Fibroblast of skin of scalp (primary cell): ENCODE data around the gene TMUB1.

Experiments used
- DNase-seq: peaks from one replicate; pipeline ENCODE4 v3.0.0-alpha.2; 2013

Gene TMUB1

DNA sequence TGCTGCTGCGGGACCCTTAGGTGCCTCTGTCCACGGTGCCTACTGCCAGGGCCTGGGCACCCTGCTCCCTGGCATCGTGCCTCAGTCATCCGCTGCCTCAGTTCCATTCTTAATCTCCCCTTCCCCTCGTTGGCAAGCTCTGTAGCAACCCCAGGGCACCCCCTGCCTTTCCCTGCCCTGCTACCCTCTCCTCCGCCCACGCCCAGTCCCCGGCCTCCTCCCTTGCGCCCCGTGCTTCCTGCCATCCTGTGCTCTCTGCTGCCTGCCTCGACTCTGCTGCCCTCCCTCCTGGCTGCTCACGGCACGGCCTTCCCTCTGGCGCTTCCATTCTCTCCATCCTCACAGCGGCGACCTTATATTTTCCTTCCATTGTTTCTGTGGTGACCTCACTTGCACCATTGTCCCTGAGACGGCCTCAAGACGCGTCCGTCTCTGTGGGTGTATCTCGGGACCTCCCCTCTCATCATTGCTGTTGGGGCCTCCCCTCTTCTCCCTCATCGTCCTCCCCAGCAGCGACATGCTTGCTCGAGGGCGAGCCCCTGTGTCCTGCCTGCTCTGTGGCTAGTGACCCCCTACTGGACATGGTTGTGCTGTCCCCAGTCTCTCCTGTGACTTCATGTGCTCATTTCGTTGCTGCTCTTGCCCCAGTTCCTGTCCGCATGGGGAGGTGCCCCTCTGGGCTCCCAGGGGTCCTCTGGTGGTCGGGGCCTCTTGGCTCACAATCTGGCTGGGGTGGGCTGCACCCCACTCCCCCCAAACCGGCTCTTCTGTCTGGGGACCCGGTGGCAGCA lies 38.3 kb upstream of the TMUB1 start:
- DNase-seq = no peak

DNA sequence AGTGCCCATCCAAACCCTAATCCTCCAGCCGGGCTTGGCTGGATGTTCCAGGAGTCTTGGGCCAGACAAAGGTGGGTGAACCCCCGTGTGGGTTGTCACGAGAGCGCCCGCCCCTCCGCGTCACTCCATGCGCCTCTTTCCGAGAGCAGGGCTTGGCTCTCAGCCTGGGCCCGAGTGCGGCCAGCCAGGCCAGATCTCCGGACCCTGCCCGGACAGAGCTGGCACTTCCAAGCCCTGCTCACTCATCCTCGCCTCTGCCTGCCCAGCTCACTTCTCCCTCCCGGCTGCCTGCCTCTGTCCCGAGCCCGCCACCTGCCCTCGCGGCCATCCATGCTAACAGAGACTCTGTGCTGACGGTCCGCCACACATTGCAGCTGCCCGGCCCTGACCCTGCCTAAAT lies 37.6 kb upstream of the TMUB1 start:
- no peak for DNase-seq

DNA sequence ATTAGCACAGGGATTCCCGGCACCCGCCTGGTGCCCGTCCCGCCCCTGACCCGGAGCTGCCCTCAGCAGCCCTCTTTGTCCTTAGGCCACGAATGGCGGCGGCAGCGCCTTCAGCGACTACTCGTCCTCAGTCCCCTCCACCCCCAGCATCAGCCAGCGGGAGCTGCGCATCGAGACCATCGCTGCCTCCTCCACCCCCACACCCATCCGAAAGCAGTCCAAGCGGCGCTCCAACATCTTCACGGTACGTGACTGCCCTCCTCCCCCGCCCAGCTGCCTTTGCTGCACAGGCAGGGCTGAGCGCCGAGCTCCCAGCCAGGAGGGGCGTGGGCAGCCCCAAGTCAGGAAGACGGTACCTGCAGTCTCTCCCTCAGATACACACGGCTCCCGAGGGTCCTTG lies 36.6 kb upstream of the TMUB1 start:
- DNase-seq = no peak

DNA sequence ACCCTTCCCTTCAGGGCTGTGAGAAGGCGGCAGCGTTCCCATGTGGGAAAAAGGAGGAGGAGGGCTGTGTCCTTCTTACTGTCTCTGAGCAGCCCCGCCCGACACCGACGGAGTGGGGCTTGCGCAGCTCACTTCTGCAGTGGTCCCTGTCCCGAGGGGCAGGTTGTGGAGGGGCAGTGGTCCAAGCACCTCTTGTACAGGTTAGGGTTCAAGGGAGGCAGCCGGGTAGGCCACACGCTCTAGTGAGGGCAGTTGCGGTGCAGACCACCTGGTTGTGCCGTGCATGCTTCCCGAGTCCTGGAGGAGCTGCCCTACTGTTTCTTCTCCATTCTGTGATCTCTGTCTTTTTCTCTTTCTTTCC lies 35.7 kb upstream of the TMUB1 start:
- no peak for DNase-seq

DNA sequence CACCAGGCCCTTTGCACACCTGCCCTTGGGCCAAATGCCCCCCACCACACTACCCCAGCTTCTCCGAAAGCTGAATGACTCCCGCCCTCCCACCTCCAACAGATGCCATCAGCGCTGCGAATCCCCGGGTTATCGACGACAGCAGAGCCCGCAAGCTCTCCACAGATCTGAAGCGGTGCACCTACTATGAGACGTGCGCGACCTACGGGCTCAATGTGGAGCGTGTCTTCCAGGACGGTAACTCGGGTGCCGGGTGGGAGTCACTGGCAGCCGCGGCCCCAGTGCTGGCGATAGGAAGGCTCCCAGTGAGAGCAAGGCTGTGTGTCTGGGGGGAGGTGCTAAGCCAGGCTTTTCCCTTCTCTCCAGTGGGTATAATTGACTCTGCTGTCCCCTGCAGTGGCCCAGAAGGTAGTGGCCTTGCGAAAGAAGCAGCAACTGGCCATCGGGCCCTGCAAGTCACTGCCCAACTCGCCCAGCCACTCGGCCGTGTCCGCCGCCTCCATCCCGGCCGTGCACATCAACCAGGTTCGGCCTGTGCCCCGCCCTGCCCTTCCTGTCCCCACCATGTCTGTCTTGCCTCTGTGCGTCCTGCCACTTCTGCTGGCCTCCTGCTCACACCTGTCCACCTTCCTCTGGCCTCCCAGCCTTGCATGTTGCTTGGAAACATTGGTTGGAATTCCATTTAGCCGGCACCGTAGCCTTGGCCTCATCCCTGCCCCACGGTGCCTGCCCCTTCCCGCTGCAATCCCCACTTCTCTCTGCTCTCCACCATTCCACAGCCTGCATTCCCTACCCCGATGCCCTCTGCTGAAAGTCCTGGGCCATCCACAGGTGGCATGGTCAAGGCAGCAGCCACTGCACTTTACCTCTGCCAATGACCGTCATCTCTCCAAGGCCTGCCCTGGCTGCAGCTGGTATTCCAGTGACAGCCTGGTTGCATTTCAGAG lies 35.1 kb upstream of the TMUB1 start:
- DNase-seq = no peak

DNA sequence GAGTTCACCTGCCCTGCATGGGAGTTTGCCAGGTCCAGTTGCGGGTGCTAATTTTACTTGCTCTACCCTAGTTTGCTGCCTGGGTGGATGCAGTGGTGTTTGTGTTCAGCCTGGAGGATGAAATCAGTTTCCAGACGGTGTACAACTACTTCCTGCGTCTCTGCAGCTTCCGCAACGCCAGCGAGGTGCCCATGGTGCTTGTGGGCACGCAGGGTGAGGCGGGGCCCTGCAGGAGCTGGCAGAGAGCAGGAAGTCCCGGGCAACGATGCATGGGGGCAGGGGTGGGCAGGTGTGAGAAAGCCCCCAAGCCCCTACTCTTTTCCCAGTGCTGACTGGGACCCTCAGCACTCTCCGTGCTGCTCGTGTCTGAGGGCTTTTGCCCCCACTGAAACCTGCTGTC lies 34.3 kb upstream of the TMUB1 start:
- DNase-seq = no peak

DNA sequence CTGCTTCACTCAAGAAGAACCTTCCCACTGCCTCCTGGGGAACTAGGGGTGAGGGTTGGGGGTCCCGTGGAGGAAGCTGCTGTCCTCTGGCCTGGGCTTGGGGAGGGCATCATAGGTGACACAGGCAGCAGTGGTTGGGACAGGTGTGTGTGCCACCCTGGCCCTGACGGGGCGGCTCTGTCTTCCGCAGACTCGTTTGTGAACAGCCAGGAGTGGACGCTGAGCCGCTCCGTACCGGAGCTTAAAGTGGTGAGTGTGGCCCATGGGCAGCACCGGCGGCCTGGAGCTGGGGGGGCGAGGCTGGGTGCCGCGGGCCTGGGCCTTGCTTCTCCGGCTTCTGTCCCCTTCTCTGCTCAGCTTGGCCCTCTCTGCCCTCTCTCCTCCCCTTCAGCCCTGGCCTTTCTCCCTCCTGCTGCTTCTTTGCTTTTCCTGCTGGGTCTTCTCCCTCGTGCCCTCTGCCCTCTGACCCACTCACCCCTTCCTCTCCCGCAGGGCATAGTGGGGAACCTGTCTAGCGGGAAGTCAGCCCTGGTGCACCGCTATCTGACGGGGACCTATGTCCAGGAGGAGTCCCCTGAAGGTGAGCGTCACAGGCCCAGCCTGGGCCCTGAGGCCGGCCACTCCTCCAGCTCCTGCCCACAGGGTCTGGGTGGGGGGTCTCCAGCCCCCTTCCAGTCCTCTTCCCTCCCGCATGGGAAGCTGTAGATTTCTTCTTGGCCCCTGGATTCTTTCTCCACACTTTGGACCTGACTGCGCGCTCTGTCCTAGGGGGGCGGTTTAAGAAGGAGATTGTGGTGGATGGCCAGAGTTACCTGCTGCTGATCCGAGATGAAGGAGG lies 33.5 kb upstream of the TMUB1 start:
- DNase-seq = no peak

DNA sequence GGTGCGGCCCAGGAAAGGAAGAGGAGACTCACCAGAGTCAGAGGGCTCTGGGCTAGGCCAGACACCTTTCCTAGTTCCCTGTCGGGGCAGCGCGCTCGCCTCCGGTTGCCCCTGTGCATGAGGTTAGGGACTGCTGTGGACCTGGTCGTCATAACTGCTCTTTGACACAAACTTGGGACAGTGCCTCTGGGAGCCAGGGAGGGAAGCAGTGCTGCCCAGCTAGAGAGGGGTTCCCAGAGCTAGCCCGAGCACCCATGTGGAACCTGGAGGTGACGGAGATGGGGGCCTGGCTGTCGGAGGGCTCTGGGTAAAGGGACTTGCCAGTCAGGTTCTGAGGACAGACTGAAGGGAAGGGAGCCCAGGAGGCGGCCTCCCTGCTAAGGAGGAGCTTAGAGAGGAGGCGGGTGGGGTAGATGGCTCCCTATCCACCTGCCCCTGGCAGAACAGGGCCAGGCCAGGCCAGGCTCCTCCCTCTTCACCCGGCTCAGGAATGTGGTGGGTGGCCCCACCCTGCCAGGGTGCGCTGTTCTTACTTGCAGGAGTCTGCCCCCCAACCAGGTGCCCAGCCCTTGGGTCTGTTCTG lies 32.6 kb upstream of the TMUB1 start:
- DNase-seq = no peak

DNA sequence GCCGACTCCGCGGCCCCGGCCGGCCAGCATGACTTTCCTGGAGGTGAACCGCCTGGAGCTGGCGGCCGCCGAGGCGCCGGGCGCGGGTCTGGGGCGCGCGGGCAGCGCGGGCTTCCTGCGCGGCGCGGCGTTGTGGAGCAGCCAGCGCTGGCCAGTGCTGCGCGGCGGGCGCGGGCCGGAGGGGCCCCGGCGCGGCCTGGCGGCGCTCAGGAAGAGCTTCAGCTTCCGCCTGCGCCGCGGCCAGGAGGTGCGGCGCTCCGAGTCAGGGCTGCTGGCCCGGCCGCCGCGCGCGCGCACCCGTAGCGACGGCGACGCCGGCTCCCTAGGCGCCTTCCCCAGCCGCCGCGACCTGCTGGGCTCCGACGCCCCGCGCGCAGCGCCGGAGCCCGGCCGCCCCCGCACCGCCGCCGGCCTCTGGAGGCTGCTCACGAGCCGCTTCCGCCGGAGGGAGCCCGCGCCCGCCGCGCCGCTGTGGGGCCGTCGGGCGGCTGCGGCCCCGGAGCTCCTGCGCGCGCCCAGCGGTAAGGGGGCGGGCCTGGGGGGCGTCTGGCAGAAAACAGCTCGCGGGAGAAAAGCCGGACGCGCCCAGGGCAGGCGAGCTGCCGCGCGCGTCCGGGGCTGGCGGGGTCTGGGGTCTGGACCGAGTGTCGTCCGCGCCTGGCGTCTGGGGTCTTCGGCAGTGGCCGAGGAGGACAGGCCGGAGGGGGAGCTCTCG lies 32.0 kb upstream of the TMUB1 start:
- peak; percentile 28 for DNase-seq

DNA sequence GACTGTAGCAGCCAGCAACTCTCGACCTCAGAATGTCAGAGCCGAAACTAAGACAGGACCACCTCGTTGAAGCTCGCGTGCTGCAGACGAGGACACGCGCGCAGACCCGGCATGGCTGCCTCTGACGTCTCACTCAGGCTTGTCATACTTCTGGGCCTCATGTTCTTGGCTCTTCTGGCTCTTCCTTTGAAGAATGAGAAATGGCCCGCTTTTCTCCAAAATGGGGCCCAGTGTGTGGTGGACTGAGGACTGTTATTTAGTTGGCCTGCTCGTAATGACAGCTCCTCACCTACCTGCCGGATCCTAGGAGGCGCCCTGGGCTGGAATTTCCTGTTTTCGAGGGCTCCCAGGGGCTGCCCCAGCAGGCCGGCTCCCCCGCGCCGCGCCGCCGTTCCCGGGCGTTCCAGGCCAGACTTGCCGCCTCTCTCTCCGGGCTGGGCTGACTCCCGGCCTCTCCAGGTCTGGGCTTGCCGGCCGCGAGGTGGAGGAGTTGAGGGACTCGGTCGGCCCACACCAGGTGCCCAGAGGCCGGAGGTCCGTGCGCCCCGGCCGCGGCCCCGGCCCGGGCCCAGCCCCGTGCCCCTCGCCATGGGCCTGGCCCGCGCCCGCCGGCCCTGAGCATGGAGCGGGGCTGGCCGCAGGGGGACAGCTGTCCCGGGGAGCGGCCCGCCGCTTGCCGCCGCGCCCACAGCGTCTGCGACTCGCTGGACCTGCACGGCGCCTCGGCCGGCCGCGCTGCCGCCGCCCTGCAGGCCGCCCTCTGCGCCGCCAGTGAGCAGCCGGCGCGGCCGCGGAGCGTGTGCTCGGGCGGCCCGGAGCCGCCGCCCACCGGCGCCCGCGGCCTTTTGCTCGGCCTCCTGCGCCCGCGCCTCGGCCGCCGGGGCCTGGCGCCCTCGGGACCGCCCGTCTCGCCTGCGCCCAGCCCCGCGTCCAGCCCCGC lies 31.1 kb upstream of the TMUB1 start:
- DNase-seq = no peak

DNA sequence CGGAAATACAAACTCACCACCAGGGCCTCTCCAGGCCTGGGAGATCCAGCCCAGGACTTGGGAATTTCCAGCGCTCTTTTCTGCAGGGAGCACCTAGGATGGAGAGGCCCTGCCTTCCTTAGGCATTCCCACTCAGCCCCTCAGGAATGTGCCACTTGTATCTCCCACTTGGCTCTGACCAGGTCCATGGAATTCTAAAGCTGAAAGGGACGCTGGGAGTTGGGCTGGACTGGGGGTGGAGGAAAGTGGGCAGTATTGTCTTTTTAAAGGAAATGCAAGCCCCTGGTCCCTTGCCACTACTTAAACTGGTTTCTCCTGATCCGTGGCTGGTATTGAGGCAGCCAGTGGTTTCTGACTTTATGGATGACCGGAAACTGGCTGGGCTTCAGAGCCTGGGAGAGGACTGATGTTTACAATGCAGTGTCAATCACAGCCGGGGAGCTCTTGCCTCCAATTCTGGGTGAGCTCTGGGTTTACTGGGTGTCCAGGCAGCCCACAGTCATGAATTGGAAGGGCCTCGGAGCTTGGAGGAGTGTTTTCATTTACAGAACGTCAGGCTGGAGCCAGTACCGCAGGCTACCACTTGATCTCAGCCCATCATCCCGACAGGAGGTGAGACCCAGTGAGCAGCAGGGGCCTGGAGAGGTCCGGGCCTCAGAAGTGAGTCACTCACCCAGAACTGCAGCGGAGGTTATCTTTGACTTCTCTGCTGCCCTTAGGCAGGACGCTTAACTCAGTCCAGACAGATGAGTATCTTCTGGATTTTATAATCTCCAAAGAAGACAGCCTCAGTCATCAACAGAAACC lies 30.3 kb upstream of the TMUB1 start:
- DNase-seq = peak; percentile 93

DNA sequence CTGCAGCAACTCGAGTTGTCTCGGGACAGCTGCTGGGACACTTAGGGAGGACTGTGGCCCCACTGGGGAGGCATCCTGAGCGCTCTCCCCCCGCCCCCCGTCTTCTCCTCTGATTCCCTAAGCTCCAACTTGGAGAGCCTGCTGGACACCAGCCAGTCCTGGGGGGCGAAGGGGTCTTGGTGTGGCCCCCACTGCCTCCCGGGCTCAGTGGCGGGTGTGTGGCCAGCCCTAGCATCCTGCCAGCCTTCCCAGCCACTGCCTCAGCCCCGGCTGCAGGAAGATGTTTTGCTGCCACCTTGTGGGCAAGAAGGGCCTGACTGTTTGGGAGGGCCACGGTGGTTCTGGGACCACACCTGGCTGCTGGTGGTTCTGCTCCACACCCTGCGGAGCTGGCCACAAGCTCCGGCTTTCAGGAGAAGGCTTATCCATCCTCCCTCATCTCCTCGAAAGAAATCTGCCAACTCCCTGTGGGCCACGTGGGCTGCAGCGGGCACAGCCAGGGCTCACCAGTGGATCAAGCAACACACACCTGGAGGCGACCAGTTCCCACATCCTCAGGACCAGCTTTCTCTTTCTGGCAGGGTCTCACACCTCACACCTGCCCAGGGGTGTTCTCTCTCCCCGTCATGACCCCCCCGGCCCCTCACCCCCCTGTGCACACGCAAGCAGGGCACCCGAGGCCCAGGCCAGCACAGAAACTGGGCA lies 27.8 kb upstream of the TMUB1 start:
- peak; percentile 75 for DNase-seq

DNA sequence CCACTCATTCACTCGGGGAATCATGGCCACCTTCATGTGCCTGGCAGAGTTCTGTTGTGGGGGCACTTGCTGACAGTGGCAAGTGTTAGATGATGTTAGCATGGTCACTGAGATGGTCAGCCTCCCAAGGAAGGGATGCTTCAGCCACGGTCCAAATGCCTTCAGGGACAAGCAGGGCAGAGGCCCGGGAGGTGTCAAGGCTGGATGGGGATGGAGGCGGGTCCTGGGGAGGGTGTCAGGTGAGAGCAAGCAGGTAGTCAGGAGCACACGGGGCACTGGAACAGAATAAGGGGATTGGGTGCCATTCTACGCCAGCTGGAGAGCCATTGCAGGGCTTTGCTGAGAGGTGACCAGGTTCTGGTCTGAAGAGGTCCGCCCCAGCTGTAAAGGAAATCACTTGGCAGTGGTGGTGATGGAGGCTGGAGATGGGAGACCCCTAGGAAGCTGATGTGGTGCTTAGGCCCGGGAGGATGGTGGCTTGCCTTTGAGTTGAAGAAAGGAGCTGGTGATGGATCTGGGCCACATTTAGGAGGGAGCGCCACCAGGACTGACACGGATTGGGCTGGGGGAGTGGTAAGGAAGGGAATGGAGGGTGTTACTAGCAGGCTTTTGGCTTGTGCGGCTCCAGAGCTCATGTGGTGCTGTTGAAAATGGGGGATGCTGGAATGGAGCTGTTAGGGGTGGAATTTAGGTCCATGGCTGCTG lies 27.1 kb upstream of the TMUB1 start:
- DNase-seq = no peak

DNA sequence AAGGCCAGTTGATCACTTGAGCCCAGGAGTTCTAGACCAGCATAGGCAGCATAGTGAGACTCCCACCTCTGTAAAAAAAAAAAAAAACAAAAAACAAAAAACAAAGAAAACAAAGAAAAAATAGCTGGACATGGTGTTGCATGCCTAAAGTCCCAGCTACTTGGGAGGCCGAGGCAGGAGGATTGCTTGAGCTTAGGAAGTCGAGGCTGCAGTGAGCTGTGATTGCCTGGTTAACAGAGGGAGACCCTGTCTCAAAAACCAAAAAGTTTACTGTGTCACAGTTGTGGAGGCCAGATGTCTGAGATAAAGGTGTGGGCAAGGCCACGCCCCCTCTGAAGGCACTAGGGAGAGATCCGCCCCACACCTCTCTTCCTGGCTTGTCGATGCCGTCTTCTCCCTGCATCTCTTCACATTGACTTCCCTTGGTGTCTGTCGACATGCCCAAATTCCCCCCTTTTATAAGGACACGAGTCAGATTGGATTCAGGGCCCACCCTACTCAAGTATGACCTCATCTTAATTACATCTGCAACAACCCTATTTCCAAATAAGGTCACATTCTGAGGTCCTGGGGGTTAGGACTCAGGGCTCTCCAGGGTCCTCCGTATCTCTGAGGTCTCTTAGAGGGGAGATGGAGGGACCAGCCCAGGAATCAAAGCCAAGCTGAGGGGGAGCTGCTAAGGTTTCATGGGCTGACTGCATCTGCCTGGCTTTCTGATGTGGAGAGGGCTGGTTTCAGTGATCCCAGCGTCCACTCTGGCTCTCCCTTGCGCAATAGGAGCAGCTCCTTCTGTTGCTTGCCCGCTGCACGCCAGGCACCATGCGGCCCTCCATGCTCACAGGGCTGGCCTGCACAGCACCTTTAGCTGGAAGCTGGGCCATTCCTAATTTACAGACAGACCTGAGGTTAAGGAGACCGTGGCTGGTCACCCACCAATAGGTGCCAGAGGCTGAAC lies 26.1 kb upstream of the TMUB1 start:
- peak; percentile 74 for DNase-seq

DNA sequence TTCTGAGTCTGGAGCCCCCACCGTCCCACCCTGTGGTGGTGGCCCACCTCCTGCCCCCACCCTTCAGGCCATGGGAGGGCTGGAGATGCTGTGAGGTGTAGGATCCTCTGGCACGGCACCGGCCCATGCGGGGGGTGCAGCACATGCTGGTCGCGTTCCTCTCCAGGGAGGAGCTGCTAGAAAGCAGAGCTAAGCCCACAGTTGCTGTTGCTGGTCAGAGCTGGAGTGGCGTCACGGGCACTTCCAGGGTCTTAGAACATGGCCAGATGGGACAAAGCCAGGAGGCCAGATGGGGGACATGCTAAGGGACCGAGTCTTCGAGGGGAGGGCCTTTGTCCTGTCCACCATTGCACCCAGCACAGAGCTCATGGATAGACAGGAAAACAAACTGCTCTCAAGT lies 24.6 kb upstream of the TMUB1 start:
- DNase-seq = no peak

DNA sequence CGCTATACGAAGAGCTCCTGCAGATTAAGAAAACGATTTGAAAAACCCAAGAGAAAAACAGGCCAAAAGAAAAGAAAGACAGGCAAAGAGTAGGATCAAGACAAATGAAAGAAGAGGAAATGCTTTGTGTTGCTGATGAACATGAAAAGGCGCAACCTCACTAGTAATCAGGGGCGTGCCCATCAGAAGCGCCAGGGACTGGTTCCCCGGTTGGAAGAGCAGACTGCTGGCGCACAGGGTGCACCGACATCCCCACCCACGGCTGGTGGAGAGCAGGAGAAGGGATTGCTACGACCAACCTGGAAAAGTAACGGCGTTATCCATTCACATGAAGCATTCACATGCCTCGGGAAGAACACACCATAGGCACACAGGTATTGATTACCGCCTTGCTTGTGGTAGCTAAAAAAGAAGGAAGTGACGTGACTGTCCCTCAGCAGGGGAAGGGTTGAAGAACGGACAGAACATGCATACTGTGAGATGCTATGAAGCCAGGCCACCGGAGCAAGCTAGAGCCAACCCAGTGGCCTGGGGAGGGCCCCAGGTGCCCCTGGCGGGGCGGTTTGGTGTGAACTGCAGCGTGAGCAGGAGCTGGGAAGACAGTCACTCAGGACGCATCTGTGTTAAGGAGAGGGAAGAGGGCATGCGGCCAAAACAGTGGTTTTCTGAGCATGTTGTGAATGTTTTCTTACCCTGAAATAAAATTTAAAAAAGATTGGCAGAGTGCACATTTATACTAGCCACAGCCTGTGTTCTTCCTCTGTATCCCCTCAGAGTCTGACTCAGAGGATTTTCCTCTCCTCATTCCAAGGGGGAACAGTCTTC lies 21.3 kb upstream of the TMUB1 start:
- peak; percentile 94 for DNase-seq
